ENCODE data around the gene C10orf120. TPM values are rescaled to one million over a fixed set of nuclear protein-coding genes. Genes with fewer than 3 reads are reported as not detected.

The C10orf120 gene
- total RNA-seq, 1 donor from 2014 or later = not detected

DNA sequence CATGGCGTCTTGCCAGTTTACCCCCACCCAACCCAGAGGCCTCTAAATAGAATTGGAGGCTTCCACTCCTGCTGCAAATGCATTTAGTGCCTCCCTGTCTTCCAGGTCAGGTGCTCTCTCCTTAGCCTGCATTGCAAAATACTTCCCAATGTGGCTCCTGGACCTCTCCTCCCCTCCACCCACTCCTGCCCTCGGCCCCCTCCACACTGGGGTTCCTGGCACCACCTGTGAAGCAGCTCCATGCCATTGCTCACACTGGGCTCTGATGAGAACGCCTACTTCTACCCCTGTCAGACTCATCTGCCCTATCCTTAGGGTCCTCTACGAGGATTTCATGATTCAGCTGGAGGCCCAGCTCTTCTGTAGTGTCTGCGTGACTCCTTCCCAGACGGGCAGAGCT is 37.4 kb downstream of the C10orf120 start:
- no peak for DNase-seq (ENCODE audit: low read depth)

DNA sequence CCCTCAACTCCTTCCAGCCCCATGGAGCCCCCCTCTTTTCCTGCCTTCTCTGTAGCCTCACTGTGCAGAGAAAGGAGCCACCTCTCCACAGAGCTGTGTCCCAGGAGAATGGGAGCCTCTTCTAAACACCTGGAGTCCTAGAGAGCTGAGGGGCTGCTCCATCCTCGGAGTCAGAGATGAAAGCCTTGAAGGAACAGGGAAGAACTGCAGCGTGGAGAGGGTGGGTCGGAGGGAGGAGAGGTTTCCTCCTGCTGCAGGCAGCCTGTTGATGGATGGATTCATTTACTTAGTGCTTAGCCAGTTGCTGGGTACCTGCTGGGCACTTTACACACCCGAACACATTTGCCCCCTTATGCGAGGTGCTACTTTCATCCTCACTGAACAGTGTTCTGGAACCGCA is 39.0 kb downstream of the C10orf120 start:
- DNase-seq (ENCODE audit: low read depth) = no peak

DNA sequence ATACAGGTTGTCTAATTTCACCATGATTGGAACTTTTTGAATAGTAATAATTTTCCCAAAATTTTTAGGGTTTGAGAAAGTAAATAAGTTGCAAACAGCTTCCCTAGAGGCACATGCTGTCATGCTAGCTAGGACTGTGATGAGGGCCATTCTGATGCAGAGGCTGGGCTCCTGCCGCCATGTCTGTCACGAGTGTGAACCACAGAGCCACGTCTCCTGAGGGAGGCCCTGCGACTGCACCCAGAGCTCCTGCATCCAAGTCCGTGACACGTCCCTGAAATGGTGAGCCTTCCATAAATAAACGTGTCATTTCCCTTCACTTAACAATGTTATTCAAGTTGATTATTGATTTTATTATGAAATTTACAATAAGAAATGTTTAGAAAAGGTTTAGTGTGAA is 40.0 kb downstream of the C10orf120 start:
- no peak for DNase-seq (ENCODE audit: low read depth)

DNA sequence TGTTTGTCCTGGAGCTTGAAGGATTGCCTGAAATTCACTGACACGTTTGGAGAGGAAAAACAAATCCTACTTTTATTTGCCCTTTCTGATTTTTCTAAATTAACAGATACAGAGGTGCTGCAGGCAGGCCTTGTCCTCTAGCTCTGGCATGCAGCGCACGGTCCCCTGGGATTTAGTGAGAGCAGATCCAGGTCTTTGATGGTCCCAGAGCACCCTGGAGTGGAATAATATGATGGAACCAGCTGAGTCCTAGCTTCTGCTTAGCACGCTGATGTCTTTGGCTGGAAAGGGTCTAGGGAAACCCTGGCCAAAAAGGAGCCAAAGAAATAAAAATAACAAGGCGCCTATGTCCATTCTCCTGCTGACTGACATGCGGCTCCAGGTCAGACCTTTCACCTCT is 40.5 kb downstream of the C10orf120 start:
- no peak for DNase-seq (ENCODE audit: low read depth)

DNA sequence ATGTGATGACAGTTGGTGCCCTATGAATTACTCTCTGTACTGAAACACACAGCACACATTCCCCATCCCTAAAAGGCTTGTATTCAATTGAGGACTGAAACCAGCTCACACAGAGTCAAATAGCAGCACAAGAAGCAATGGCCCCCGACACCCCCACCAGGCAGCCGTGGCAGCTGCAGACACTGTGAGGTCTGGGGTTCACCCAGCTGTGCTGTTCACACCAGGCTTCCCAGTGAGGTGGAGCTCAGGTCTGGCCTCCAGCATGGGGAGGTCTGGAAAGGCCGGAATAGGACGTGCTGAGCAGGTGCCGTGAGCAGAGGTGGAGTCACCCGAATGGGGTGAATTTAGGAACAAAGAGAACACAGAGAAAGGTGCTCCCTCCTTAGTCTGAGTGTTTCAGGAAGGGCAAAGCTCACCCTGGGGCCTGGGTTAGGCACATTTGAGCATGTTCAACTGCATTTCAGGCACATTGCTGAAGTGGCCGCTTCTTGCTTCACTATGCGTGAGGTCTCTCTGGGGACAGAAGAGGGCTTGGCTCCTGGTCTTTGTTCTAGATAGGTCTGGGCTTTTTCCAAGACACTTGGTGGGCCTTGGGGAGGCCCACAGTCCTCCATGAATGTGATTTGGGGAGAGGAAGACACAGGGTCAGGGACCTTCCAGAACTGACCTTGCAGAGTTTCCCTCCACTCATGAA is 41.1 kb downstream of the C10orf120 start:
- DNase-seq (ENCODE audit: low read depth) = peak; percentile 67

DNA sequence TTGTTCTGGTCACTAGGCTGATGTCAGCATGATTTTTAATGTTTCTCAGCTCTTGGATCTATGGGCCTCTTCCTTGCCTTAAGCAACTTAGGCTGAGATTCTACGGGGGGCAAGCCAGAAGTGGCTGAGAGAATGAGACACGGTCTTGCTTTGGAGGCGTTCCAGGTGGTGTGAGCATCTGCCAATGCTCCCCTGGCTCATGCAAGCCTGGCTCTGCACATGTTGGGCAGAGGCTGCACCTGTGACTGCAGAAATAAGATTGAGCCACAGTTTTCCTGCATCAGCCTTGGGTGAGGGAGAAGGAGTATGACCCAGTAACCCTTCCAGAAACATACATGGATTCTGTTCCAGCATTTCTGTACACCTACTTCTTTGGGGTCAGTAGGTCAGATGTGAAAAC is 41.9 kb downstream of the C10orf120 start:
- no peak for DNase-seq (ENCODE audit: low read depth)

DNA sequence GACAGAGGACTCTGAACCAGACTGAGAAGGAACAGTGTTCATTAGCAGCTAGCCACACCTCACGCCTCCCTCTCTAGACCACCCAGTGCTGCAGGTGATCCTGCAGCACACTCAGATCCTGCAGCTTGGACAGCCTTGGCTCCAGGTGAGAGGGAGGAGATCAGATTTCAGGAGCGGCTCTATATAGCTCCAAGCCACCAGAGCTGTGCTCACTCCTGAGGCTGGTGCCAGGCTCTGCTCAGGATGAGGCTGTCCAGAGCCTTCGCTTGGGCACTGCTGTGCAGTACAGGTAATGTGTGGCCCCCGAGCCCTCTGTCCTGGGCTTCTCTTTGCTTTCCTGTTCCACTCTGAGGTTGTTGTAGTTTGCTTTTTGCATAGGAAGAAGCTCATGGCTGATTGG is 42.4 kb downstream of the C10orf120 start:
- DNase-seq (ENCODE audit: low read depth) = no peak

DNA sequence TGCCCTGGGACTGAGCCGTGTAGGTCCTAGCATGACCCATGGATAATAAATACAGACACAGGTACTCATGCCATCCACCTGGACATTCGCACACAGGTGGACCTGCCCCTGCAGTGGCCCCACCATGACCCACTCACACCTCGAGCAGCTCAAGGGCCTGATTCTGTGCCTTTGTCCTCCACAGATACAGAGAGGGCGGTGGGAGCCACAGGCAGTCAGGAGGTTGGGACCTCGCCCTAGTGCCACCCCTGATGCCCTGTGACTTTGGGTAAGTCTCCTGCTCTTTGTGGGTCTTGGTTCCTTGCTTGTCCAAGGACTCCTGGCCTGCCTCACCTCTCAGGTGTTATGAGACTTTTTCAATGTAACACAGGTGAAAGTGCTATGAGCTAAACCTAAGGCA is 42.9 kb downstream of the C10orf120 start:
- no peak for DNase-seq (ENCODE audit: low read depth)

DNA sequence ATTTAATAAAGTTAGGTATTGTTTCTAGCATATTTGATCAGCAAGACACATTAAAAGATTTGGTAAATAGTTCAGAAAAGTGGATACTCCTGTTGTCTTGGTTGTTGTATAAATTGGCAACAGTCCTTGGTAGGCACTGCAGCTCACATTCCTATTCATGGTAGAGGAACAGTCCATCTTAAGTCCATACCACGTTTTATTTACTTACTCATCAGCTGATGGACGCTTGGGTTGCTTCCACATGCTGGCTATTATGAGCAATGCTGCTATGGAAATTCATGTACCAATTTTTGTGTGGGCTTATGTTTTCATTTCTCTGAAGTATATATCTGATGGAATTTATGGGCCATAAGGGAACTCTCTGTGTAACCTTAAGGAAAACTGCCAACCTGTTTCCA is 43.3 kb downstream of the C10orf120 start:
- no peak for DNase-seq (ENCODE audit: low read depth)

DNA sequence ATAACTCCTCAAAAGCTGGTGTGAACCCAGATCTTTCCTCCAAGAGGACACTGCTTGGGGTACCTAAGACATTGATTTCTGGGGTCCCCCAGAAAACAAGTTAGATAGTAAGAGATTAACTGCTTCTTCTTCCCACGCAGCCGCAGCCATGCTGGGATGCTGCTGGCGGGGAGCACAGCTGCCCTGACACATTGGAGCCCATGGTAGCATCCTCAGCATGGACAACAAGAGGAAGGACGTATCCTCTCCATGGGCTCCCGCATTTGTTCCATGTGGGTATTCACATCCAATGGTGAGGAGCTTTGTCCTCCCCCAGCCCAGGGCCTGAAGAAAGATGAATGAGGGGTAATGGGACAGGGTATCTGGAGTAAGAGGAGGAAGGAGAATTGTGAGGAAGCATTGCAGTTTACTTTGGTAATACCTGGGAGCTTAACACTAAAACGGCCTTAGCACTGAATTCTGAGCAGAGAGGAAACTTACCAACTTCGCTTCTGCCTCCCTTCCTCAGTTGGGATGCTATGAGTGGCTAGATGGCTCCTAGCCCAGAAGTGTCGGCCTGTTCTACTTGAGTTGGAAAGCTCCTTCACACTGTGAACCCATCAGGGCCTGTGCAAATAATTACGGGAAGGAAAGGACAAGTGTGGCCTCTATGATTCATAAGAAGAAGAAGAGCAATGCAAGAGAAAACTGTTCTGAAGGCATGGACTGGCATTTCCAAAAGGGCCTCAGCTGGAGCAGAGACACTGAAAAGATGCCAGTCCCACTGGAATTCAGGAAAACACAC is 43.9 kb downstream of the C10orf120 start:
- DNase-seq (ENCODE audit: low read depth) = no peak

DNA sequence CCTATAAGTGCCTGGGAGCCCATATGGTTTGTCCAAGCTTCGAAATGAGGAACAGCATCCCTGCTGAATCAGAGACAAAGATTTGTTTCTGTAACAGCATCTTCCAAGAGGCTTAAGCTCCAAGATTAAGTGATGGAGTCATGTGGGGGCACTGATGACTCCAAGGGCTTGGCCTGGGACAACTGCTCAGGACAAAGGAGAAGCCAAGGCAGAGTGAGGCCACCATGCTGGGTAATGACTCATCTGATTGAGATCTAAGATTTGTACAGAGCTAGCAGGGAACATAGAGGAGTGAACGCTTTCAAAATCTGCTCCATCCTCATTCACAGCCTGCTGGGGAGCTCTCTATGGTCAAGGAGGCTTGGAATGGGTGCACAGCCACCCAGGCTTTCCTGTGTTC is 49.3 kb downstream of the C10orf120 start:
- peak; percentile 81 for DNase-seq (ENCODE audit: low read depth)

DNA sequence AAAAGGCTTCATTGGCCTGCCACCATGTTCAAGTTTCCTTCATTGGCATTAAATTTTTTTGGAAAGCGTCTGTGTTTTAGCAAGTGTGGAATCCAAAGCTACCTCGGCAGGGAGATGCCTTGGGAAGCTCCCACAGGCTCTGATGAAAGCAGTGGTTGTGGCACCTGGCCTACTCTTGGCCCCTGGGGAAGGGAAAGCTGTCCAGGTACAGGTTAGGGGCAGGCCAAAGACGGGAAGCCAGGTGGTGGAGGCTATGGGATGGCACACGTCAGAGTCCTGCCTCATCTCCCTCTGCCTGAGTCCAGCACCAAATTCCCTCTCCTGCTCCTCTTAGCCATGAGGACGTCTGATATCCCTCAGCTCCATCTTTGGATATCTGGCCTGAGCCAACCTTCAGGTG is 49.7 kb downstream of the C10orf120 start:
- DNase-seq (ENCODE audit: low read depth) = no peak

DNA sequence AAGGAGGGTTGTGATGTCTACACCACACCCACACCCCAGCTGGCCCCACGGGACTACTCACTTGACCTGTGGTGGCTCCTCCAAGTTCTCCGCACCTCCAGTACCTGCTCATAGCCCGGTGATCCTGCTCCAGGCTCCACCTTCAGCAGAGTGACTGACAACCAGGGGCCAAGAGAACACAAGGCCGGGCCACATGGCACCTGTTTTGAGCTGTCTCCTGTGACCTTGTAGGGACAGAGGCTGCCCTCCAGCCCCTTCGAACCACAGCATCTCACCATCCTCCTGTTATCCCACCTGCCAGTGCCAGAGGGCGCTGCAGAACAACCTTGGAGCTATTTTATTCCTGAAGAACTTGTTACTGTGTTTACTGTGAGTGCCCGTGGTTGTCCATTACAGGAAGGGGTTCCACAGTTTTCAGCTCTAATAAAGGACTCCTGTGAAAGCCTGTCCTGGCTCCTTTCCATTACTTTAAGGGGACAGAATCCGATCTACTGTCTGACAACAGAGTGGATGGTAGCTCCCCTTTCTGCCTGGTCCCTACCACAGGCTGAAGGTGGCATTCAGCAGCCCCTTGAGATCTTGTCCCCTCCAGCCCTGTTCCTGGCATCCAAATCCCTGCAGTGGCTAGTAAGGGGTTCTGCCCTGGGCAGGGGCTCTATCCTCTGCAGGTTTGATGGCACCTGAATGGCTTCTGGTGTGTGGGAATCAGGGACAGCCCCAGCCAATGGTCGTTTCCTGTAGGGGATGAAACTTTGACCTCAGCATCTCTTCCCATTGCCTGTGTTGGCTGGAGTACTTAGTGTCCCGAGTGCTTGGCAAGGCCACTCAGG is 50.8 kb downstream of the C10orf120 start:
- peak; percentile 92 for DNase-seq (ENCODE audit: low read depth)

Other genes with a start within 250 kb of the C10orf120 start
- gene ARMS2, start 245.2 kb downstream of the C10orf120 start, total RNA-seq = 0.88 TPM in 1 of 2 replicates, not detected in the other
- gene HTRA1, start 238.3 kb downstream of the C10orf120 start, total RNA-seq = 1,617 and 1,959 TPM in 2 replicates
- 93.9 and 289 TPM in 2 replicates for gene DMBT1, start 139.1 kb downstream of the C10orf120 start, total RNA-seq
- gene CUZD1, start 146.0 kb upstream of the C10orf120 start, total RNA-seq = 16.7 and 40.3 TPM in 2 replicates
- gene FAM24B, start 179.7 kb upstream of the C10orf120 start, total RNA-seq = 5.0 and 10.1 TPM in 2 replicates
- gene FAM24A, start 210.8 kb upstream of the C10orf120 start, total RNA-seq = not detected in 2 replicates